HepG2 (cell line): ENCODE results near the gene GTF2H4. TPM values are rescaled to one million over a fixed set of nuclear protein-coding genes. Genes with fewer than 3 reads are reported as not detected.
A peak's percentile ranks its signal among the peaks of the same experiment; 100 is the strongest.

Experiments used
- CBFB ChIP-seq: sonication (generic); formaldehyde crosslinking; IDR thresholded peaks from 2 replicates; pipeline ENCODE4 v1.4.0; 2020; ENCODE audit warnings: missing genetic modification reagents
- FOXC1 ChIP-seq: sonication (generic); formaldehyde crosslinking; IDR thresholded peaks from 2 replicates; pipeline ENCODE4 v1.8.0; 2022; ENCODE audit warnings: mild to moderate bottlenecking, missing genetic modification reagents, borderline replicate concordance
- HMG20A ChIP-seq: IDR thresholded peaks from 2 replicates; pipeline ENCODE4 v1.6.1; 2016; ENCODE audit warnings: borderline replicate concordance
- PAF1 ChIP-seq: IDR thresholded peaks from 2 replicates; pipeline ENCODE4 v1.6.1; 2016; ENCODE audit warnings: missing genetic modification reagents, missing compliant biosample characterization
- RNF2 ChIP-seq: fragments of 450-650 bp; conservative IDR thresholded peaks from 2 replicates; pipeline ENCODE4 v1.6.1; 2016; ENCODE audit warnings: low read depth
- SCMH1 ChIP-seq: sonication (generic); formaldehyde crosslinking; IDR thresholded peaks from 2 replicates; pipeline ENCODE4 v1.9.0; 2021; ENCODE audit warnings: missing genetic modification reagents, mild to moderate bottlenecking, borderline replicate concordance
- SMARCC2 ChIP-seq: fragments of 450-650 bp; IDR thresholded peaks from 2 replicates; pipeline ENCODE4 v1.6.1; 2017; ENCODE audit warnings: antibody characterized with exemption, mild to moderate bottlenecking
- ZNF335 ChIP-seq: sonication (generic); formaldehyde crosslinking; IDR thresholded peaks from 2 replicates; pipeline ENCODE4 v1.4.0; 2020; ENCODE audit warnings: missing genetic modification reagents
- ZNF564 ChIP-seq: sonication (generic); formaldehyde crosslinking; IDR thresholded peaks from 2 replicates; pipeline ENCODE4 v1.8.1; 2023; ENCODE audit warnings: mild to moderate bottlenecking, missing genetic modification reagents
- polyA plus RNA-seq, 8 experiments: library from polyadenylated mRNA; depleted of rRNA in 3 of 8; stranded (reverse) in 7 of 8; unstranded in 1 of 8; fragments of >200 nt; fragmentation: Illumina TruSeq in 4 of 8; extraction: Trizol in 4 of 8; gene quantifications; 2 replicates each; pipeline versions ENCODE4 v1.2.1 to v1.2.3, GENCODE V29; 2011 to 2016; ENCODE audit warnings: low read depth in 4 of 8, missing spikeins in 1 of 8, mixed read lengths in 1 of 8; ENCODE audit not compliant: insufficient read depth in 1 of 8
- total RNA-seq, 5 experiments: library from RNA; depleted of rRNA; stranded (reverse); fragments of >200 nt; fragmentation: Illumina TruSeq; extraction: Trizol; gene quantifications; 2 replicates each; pipeline ENCODE4 v1.2.3, GENCODE V29; 2016; ENCODE audit warnings: low read depth in 1 of 5
- TF ChIP-seq, protein P1 (sequence below): IDR thresholded peaks from 2 replicates; pipeline ENCODE4 v1.6.1; 2012; ENCODE audit warnings: low read depth, low read length, improper control_type of control experiment
- TF ChIP-seq, protein P2 (sequence below): sonication (generic); formaldehyde crosslinking; IDR thresholded peaks from 2 replicates; pipeline ENCODE4 v1.4.0; 2020; ENCODE audit warnings: missing genetic modification reagents, borderline replicate concordance
- TF ChIP-seq, protein P3 (sequence below): sonication (generic); formaldehyde crosslinking; IDR thresholded peaks from 2 replicates; pipeline ENCODE4 v1.5.1; 2020; ENCODE audit warnings: missing genetic modification reagents, mild to moderate bottlenecking, borderline replicate concordance
- TF ChIP-seq, protein P4 (sequence below): sonication (generic); formaldehyde crosslinking; IDR thresholded peaks from 2 replicates; pipeline ENCODE4 v1.8.1; 2022; ENCODE audit warnings: low read depth, mild to moderate bottlenecking, missing genetic modification reagents
- TF ChIP-seq, protein P5 (sequence below): sonication (generic); formaldehyde crosslinking; IDR thresholded peaks from 2 replicates; pipeline ENCODE4 v1.8.0; 2022; ENCODE audit warnings: mild to moderate bottlenecking, missing genetic modification reagents, moderate library complexity
- TF ChIP-seq, protein P6 (sequence below): sonication (generic); formaldehyde crosslinking; IDR thresholded peaks from 2 replicates; pipeline ENCODE4 v1.8.1; 2023; ENCODE audit warnings: mild to moderate bottlenecking, moderate library complexity, missing genetic modification reagents
- TF ChIP-seq, protein P7 (sequence below): sonication (generic); formaldehyde crosslinking; IDR thresholded peaks from 2 replicates; pipeline ENCODE4 v1.5.0; 2020; ENCODE audit warnings: missing genetic modification reagents

Gene GTF2H4
- total and polyA plus RNA-seq, 2 of the 13 experiments (the other 11 are each of a cell fraction or from before 2014, with no cell fraction given): 15.9 to 49.3 TPM

DNA sequence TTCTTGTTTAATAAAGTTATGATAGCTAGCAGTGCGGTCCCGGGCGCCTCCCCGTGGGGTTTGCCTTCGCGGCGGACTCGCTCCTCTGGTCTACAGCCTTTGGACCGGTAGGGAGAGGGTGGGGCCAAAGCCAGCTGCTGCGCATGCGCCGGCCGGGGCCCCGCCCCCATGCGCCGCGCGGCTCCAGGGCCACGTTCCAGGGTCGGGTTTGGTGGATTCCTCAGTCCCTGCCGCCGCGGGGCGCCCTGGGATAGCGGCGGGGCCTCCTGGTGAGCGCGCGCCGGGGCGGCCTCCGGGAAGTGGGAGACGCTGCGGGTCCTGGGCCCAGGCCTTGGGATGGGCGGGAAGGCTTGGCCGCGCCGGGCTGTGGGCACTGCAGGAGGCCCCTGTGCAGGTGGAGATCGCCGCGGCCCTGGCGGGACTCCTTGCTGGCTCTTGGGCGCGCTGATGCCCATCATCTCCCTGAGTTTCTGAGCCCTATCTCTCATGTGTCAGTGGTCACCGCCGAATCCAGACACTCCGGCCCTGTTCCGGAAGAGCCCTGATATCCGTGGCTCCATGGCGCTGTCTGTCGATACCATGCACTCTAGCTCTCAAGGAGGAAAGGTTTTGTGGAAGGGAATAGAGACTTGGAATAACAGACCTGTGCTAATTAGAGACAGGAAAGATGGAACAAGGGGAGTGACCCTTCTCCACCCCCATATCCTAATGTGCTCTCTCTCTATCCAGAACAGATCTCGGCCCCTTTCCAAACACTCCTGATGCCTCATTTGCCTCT, 6.3 kb downstream of the GTF2H4 start, which contains the start of gene VARS2 (continued):
- TF ChIP-seq, protein P1, sequence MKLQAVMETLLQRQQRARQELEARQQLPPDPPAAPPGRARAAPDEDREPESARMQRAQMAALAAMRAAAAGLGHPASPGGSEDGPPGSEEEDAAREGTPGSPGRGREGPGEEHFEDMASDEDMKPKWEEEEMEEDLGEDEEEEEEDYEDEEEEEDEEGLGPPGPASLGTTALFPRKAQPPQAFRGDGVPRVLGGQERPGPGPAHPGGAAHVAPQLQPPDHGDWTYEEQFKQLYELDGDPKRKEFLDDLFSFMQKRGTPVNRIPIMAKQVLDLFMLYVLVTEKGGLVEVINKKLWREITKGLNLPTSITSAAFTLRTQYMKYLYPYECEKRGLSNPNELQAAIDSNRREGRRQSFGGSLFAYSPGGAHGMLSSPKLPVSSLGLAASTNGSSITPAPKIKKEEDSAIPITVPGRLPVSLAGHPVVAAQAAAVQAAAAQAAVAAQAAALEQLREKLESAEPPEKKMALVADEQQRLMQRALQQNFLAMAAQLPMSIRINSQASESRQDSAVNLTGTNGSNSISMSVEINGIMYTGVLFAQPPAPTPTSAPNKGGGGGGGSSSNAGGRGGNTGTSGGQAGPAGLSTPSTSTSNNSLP: 0 out of 2 replicates have a peak, but pooled peaks have one; percentile 30
- TF ChIP-seq SCMH1 (no peak), SMARCC2 (no peak), ZNF564 (CRISPR knock-in tag) (peak; percentile 96), FOXC1 (CRISPR knock-in tag) (peak; percentile 92; the same call in 1 of the 2 replicates), PAF1 (no peak; the same call in 1 of the 2 replicates), ZNF335 (CRISPR knock-in tag) (peak; percentile 82; the same call in 1 of the 2 replicates), RNF2 (no peak; the same call in 1 of the 2 replicates), HMG20A (CRISPR knock-in tag) (no peak), CBFB (peak; percentile 89)
- TF ChIP-seq, protein P2, sequence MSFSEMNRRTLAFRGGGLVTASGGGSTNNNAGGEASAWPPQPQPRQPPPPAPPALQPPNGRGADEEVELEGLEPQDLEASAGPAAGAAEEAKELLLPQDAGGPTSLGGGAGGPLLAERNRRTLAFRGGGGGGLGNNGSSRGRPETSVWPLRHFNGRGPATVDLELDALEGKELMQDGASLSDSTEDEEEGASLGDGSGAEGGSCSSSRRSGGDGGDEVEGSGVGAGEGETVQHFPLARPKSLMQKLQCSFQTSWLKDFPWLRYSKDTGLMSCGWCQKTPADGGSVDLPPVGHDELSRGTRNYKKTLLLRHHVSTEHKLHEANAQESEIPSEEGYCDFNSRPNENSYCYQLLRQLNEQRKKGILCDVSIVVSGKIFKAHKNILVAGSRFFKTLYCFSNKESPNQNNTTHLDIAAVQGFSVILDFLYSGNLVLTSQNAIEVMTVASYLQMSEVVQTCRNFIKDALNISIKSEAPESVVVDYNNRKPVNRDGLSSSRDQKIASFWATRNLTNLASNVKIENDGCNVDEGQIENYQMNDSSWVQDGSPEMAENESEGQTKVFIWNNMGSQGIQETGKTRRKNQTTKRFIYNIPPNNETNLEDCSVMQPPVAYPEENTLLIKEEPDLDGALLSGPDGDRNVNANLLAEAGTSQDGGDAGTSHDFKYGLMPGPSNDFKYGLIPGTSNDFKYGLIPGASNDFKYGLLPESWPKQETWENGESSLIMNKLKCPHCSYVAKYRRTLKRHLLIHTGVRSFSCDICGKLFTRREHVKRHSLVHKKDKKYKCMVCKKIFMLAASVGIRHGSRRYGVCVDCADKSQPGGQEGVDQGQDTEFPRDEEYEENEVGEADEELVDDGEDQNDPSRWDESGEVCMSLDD (CRISPR knock-in tag): peak; percentile 87; the same call in 1 of the 2 replicates
- TF ChIP-seq, protein P3, sequence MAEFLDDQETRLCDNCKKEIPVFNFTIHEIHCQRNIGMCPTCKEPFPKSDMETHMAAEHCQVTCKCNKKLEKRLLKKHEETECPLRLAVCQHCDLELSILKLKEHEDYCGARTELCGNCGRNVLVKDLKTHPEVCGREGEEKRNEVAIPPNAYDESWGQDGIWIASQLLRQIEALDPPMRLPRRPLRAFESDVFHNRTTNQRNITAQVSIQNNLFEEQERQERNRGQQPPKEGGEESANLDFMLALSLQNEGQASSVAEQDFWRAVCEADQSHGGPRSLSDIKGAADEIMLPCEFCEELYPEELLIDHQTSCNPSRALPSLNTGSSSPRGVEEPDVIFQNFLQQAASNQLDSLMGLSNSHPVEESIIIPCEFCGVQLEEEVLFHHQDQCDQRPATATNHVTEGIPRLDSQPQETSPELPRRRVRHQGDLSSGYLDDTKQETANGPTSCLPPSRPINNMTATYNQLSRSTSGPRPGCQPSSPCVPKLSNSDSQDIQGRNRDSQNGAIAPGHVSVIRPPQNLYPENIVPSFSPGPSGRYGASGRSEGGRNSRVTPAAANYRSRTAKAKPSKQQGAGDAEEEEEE (CRISPR knock-in tag): no peak
- TF ChIP-seq, protein P4, sequence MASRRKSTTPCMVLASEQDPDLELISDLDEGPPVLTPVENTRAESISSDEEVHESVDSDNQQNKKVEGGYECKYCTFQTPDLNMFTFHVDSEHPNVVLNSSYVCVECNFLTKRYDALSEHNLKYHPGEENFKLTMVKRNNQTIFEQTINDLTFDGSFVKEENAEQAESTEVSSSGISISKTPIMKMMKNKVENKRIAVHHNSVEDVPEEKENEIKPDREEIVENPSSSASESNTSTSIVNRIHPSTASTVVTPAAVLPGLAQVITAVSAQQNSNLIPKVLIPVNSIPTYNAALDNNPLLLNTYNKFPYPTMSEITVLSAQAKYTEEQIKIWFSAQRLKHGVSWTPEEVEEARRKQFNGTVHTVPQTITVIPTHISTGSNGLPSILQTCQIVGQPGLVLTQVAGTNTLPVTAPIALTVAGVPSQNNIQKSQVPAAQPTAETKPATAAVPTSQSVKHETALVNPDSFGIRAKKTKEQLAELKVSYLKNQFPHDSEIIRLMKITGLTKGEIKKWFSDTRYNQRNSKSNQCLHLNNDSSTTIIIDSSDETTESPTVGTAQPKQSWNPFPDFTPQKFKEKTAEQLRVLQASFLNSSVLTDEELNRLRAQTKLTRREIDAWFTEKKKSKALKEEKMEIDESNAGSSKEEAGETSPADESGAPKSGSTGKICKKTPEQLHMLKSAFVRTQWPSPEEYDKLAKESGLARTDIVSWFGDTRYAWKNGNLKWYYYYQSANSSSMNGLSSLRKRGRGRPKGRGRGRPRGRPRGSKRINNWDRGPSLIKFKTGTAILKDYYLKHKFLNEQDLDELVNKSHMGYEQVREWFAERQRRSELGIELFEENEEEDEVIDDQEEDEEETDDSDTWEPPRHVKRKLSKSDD (CRISPR knock-in tag): peak; percentile 72
- TF ChIP-seq, protein P5, sequence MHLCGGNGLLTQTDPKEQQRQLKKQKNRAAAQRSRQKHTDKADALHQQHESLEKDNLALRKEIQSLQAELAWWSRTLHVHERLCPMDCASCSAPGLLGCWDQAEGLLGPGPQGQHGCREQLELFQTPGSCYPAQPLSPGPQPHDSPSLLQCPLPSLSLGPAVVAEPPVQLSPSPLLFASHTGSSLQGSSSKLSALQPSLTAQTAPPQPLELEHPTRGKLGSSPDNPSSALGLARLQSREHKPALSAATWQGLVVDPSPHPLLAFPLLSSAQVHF: peak; percentile 96
- TF ChIP-seq, protein P6, sequence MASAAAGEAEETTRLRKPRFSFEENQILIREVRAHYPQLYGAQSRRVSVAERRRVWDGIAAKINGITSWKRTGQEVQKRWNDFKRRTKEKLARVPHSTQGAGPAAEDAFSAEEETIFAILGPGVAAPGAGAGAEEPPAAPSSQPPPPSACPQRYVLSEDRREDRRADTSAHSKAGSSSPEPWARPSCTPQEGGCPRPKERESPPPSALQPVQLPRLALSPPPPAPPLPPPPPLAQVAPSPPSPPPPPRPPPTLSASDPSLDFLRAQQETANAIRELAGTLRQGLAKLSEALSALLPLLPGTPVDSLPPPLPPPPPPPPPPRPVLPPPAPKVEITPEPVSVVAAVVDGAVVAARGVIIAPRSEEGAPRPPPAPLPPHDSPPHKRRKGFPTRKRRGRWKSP: peak; percentile 82
- TF ChIP-seq, protein P7, sequence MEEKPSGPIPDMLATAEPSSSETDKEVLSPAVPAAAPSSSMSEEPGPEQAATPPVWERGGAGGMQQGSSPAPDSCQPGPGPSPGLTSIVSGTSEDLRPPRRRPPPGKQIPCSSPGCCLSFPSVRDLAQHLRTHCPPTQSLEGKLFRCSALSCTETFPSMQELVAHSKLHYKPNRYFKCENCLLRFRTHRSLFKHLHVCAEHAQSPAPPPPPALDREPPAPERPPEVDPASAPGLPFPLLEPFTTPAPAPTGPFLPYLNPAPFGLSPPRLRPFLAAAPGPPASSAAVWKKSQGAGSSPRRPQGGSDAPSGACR: peak; percentile 93
